ENCODE measurements around the gene CPN2.

CPN2 gene

DNA sequence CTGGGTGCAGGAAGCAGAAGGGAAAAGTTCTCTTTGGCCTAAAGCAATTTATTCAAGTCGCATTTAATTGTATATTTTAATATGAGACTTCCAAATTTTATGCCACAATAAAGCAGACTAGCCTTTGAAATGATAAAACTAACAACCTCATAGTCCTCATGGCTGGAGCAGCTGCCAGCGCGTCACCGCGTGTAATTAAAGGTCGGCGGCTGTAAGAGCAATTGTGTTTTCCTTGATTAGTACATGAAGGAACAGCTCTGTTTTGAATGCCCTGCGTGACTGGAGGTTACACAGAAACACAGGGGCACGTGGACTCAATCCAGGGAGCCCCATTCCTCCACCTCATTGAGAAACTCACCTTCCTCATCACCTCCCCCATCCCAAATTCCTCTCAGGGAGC is 28.5 kb upstream of the CPN2 start:
- DNase-seq, result no peak

DNA sequence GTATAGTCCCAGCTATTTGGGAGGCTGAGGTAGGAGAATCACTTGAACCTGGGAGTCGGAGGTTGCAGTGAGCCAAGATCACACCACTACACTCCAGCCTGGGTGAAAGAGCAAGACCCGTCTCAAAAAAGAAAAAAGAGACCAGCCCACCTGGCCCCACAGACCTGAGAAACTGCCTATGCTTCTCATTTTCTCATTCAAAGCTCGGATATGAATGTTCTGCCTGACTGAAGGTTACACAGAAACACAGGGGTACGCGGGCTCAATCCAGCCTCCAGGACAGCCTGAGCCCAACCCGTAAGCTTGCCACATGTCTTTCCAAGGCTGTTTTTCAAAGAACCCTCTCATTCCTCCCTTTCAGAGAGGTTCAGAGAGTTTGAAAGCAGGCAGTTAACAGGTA is 28.1 kb upstream of the CPN2 start:
- DNase-seq, result no peak

DNA sequence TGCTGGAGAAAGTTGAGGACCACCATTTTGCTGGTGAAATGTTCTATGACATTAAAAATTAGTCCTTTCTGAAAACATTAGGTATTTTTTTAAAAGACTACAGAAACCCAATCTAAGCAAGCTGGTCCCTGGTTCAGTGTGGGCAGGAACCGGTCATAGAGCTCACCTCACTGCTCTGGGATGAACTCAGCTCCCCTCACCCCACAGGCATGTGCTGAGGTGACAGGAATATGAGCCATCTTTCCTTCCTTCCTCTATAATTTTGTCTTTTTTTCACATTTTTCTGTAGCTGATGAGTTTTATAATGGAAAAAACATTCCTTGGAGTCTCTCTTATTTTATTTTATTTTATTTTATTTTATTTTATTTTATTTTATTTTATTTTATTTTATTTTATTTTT is 26.6 kb upstream of the CPN2 start:
- DNase-seq, result no peak

DNA sequence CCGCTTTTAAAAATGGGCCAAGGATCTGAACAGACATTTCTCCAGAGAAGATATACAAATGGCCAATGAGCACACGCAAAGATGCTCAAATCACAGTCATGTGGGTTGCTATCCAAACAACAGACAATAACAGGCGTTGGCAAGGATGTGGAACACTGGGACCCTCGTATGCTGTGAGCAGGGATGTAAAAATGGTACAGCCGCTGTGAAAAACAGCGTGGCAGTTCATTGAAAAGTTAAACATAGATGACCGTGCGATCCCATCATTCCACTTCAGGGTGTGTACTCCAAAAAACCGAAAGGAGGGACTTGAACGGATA is 25.1 kb upstream of the CPN2 start:
- DNase-seq, result no peak

DNA sequence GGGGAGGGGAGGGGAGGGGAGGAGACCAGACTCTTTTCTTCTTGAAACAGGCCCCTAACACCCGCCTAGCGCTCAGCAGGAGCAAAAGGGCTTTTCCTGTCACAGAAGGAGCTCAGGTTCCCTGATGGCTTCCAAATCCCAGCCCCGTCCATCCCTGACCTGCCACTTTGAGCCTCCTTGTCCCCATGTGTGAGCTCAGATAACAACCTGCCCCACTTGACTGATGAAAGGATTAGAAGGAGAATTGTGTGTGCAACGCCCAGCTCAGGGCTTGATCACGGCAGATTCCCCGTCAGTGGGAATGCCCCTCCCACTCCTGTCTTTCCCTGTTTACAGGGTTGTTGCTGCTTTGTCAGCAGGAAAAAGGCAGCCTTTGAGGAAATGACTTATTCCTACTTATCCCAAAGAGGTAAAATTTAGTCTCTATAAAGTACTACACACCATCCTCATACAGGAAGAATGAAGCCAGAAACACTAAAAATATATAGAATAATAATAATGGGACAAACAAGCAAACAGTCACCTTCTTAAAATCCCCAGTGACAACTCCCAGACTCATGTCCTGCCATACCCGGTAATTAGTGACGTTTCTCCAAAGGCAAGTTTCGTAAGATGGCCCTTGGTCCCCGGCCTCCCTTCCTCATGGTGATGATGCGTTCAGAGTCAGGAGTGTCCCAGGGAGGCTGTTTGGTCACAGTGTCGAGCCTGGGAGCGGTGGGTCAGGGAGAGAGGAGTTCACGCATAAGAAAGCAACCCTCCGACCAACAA is 24.5 kb upstream of the CPN2 start:
- DNase-seq, result no peak

DNA sequence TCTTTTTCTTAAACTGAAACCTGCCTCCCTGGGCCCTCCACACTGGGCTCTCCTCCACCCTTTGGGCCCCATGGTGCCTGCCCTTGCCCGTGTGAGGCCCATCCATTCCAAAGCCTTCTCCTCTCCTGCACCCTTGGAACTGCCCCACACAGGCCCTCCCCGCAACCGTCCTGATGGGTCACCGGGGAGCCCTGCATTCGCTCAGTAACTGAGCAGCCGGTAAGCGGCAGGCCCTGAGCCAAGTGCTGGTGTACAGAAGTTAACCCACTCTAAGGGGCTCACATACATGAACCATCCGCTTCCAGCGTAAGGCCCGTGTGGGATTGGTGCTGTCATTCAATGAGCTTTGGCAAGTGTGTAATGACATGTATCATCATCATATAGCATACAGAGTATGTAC is 23.8 kb upstream of the CPN2 start:
- no peak for DNase-seq

DNA sequence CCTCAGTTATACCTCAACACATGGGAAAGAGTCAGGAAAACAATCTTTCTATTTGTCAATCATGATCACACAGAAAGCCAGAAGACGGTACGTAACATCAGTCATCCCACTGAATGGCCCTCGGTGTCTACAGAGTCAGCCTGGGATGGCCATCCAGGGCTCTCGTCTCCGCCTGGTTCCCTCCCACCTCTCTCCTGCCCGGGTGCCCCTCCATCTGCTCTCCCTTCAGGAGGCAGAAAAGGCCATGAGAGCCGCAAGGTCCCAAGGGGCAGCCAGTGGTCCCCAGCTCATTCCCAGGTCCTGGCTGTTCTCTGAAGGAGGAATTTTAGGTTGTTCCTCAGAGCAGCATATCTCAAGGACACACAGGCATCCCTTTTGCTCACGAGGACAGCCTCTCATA is 22.8 kb upstream of the CPN2 start:
- no peak for DNase-seq

DNA sequence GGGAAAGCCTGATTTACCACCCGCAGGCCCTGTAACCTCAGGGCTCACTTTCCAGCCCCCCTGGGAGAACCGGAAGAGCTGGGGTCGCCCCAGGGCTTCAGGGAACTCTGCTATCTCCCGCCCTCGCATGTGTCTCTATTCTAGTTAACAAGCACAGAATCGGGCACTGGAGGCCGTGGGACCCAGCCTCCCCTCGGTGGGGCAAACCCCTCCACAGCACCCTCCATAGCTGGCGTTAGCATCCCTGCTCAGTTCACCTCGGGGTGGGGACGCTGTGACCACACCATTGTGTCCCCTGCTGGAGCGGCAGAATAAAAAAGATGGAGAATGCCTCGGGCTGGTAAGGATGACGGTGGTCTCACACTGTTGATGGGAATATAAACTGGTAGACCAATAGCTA is 21.9 kb upstream of the CPN2 start:
- no peak for DNase-seq

DNA sequence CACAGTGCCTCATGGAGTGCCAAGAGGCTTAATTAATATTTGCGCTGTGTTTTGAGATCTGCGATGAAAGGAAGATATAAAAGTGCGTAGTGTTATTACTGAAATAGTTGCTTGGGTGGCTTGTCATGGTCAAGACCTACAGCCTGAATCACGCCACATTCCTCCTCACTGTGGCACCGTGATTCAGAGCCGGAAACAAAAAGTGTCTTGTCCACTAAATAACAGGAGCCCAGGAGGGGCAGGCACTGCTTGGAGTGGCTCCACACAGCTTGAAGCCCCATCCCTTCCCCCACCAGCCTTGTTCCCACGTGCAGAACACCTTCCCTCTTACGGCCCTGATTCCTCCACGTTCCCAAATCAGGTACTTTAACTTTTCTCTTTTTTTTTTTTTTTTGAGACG is 19.6 kb upstream of the CPN2 start:
- no peak for DNase-seq

DNA sequence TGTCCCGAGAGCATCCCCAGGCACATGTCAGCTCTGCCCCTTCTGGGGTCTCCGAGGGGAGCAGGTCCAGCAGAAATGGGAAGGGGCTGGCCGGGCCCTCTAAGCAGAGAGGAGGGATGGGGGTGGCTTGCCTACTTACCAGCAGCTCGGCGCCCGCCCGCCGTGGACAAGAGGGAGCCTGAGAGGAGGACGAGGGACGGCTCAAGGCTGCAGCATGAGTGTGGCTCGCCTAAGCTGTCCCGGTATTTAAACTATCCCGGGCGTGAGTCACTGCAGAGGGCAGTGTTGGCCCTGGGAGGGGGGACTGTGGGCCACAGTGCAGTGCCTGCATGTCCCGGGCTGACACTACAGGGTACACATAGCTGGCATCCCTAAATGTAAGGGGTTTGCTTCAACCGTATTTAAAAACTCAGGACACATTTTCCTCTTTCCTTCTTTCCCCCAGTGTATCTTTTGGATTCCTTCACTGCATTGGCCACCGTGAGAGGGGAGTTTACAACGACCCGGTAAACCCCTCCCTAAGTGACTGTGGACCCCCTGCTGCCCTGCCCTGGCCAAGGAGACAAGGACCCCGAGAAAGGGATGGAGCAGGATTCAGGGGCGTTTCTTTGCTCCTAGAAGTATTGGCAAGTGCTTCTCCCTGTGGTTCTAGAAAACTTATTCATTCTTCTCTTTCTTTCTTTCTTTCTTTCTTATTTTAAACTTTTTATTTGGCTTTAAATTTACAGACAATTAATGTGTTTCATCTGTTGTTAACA is 18.6 kb upstream of the CPN2 start, which contains the start of gene LRRC15:
LRRC15 (minus strand) TSS at position 222 of the 758 bp plus-strand sequence. CDS start 8,700 bp downstream, outside the sequence.
- DNase-seq, result no peak

DNA sequence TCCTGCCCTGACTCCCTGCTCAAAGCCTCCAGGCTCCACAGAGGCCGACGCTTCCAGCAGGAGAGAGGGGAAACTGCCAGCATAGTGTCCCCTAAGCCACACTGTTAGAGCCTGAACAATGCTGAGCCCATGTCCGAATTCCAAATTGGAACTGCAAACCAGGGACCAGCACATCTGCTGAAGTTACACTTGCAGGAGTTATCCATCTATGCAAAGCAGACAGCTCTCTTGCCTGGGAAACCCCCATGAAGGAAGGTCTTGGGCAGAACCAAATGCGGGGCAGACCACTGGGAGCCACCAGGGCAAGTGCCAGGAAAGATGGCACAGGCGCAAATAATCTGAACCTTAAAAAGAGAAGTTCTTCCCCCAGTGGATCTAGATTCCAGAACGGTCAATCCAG is 17.8 kb upstream of the CPN2 start:
- DNase-seq, result no peak

DNA sequence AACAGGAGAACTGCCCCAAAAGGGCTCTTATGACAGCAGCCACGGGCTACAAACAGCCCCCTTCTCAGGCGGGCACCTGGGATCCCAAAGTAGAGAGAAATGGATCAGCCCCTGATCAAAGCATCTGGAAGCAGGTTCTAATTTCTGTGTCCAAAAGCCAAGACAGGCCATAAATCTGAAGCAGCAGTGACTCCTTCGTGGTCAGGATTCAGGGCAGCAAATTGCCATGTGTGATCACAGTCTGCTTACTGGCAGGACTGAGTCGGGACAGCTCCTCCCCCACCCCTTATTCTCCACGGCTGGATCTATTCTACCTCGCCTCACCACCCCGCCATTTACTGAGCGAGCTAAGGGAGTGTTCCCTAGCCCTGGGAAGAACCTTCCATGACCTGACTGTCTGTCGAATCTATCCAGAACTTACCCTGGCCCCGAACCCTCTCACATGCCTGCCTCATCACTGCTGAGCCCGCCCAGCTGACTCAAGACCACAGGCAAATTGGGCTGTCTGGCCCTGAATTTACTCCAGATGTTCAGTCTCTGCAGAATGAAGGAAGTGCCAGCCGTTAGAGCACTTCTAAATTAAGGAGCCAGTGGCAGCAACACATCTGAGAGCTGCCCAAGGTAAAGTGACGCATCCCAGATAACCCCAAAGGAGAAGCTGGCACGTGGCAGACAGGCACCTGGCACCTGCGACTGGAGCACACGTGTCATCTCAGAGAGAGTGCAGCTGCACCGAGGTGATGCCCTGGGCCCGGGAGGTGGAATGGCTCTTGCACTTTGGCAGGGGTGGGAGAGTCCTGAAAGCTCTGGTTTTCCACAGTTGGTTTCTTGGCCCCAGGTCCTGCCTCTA is 17.1 kb upstream of the CPN2 start:
- DNase-seq, result no peak

DNA sequence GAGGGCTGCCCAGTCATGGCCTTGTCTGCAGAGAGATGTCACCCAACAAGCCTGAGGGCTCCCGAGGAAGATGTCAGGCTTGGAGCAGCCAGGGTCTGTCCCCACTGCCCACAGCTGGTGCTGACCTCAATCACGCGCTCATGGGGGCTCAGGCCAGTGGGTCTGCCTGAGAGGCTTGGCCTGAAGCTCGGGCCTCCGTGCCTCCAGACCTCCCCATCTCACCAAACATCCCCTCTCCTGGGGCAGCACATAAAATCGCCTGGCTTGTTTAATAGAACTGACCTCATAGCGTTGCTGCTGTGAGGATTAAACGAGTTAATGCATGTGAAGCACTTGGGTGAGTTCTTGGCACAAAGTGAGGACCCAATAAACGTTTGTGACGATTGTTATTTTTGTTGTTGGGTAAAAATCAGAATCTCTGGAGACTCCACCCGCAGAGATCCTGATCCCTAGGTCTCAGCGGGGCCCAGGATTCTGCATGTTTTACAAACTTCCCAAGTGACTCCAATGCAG is 14.9 kb upstream of the CPN2 start:
- no peak for DNase-seq

DNA sequence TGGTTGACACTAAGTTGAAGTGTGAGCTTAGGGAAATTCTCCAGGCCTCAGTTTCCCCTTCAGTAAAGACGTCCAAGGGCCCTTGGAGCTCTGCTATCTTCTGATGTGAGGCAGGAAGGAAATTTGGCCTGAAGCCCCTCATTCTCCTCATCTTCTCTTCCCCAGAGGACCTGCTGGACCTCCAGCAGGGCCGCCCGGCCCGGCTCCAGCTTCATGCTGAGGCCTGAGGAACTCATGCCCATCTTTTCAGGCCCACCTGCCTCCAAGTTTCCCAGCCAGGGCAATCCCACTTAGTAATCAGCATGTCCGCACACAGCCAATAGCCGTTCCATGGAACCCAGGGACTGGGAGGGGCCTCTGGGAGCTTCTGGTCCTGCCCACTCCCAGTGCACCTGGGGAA is 14.4 kb upstream of the CPN2 start:
- no peak for DNase-seq

DNA sequence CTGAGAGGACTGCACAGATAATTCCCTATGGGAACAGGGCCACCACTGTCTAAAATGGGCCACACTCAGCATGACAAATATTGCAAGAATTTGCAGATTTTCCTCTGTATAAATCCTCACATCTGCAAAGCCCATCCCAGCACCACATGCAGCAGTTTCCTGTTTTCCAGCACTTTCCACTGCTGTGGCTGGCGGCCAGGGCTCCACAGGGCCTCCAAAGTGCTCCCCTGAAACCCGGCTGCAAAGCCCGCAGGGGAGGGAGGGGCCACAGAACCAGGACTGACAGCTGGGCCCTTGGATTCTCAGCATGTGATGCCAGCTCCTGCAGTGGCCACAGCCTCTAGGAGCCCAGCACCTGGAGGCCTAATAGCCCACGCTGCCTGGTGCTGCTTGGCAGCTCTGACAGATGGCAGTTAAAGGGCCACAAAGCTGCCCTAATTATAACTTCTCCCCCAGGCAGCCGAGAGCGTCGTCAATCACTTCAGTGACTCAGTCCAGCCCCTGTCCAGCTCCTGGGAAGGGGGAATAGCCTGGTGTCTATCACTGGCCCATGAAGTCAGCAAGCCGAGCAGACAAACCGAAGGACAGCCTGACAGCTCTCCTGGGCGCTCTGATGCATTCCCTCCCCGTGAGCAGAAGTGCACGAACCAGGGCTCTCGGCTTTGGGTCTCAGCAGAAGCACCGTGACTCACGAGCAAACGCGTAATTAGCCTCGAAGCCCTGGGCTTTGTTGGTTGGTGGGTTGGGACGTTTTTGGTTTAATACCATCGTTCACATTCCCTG is 13.7 kb upstream of the CPN2 start:
- DNase-seq, result no peak

DNA sequence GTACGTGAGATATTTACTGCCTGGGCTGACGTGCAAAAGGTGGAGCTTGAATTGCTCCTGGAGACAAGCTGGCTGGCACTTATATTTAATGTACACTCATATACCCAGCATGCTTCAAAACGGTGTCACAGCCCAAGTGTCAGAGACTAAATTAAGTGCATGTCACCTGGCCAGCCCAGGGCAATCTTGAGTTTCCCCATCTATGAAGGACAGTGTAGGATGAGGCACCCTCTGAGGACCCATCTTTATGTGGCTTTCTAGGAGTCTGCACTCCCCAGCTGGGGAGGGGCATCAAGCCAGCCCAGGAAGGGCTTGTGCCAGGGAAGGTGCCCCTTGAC is 13.2 kb upstream of the CPN2 start:
- DNase-seq, result no peak

DNA sequence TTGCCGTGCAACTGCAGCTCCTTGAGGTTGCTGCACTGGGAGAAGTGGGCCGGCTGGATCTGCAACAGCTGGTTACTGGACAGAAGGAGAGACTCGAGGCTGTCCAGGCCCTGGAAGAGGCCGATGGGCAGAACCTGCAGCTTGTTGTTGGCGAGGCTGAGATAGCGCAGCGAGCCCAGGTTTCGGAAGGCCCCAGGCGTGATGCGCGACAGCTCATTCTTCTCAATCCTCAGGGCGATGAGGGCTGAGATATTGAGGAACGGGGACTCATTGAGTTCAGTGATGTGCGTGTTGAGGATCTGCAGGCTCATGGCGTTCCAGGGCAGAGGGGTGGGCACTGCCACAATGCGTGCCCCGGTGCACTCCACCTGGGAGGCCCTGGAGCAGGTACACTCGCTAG is 9.4 kb upstream of the CPN2 start:
- DNase-seq, result no peak

DNA sequence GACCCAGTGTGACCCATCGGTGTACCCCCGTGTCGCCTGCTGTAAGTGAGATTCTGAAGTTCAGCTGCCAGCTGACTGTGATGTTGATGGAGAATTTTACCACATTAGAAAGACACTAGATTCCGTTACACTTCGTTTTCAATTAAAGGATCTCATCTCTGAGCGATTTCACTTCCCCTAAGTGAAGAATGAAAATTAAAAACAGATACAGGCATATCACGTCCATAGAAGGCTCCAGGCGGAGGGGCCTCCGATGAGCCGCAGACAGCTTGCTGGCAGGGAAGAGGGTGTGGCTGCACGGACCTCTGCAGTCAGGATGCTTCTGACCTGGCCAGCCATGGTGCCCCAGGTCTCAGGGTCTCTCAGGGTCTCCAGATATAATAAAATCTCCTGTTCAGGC is 6.6 kb upstream of the CPN2 start:
- DNase-seq, result no peak

DNA sequence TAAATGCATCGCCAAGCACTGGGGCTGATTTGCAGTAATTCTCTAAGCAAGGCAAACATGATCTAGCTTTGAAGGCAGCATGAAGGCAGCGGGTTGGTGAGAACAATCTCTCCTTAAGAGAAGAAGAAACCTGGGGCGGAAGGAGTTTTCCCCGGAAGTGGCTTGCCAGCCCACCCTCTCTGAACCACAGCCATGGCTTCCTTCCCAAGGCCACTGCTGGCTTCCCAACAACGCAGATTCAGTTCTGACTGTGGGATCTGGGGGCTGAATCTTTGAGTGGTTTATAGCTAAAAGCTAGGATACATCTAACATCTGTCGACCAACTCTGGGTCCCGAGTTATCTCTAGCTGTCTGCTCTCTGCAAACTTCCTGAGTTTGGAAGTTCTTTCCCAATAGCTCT is 4.3 kb upstream of the CPN2 start:
- DNase-seq, result no peak

DNA sequence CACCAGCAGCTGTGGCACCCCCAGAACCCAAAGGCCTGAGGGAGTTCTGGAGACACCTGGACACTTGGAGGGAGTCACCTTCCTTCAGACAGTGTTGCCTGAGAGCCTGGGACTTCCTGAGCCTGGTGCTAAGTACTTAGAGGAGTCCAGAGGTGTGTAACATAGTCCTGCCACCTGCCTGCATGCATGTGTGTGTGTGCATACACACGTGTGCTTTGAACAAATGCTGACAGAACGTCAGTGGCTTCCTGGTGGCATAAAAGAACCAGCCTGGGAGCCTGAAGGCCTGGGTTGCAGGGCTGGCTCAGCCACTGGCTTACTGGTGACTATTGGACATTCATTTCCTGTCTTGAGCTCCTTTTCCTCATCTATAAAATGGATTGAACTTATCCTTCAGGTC is 3.2 kb upstream of the CPN2 start:
- no peak for DNase-seq

DNA sequence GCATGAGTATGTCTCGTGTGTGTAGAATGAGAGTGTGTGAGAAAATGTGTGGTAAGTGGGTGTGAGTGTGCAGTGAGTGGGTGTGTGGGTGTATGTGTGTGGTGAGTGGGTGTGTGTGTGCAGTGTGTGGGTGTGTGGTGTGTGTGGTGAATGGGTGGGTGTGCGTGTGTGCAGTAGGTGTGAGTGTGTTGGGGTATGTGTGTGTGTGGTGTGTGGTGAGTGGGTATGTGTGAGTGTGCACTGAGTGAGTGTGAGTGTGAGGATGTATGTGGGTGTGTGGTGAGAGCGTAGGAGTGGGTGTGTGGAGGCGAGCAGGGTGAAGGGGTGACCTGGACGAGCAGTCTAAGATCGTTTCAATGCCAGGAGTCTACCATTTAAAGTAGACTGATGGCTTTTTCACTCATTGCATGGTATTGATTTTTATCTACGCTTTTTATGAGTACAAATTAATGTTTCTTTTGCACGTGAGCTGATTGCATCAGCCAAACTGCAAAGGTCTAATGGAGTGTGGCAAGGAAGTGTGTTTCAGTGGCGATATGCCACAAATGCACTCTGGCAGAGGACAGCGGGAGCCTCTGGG is 1.6 kb upstream of the CPN2 start:
- no peak for DNase-seq

DNA sequence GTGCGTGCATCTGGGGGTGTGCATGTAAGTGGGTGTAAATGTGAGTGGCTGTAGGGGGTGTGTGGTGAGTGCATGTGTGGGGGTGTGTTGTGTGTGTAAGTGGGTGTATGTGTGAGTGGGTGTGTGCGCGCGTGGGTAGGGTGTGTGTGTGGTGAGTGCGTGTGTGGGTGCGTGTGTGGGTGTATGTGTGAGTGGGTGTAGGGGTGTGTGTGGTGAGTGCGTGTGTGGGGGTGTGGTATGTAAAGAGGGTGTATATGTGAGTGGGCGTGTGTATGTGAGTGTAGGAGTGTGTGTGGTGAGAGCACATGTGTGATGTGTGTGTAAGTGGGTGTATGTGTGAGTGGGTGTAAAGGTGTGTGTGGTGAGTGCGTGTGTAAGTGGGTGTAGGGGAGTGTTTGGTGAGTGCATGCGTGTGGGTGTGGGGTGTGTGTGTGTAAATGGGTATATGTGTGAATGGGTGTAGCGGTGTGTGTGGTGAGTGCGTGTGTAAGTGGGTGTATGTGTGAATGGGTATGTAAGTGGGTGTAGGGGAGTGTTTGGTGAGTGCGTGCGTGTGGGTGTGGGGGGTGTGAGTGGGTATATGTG is 916 bp upstream of the CPN2 start:
- no peak for DNase-seq
